Dendritic cell treated with granulocyte-macrophage colony-stimulating factor and Interleukin-4, amounts not matched to agents 40 ng/mL and 50 ng/mL, for 4 days (primary cell): ENCODE measurements around the gene NDUFA1.
A peak's percentile ranks its signal among the peaks of the same experiment; 100 is the strongest.
"Not testable (repeated sequence)": the region's sequence is repeated elsewhere in the genome, so short reads cannot be mapped to it uniquely, and the experiment has no call there.

Experiments
- H3K27ac Mint-ChIP-seq: one replicate; pipeline ENCODE4 v1.8.0; 2022; ENCODE audit warnings: mild to moderate bottlenecking, mixed read lengths
- H3K27me3 Mint-ChIP-seq: one replicate; pipeline ENCODE4 v1.8.0; 2022; ENCODE audit warnings: mild to moderate bottlenecking, mixed read lengths
- H3K36me3 Mint-ChIP-seq: one replicate; pipeline ENCODE4 v1.8.0; 2022; ENCODE audit warnings: low read depth, mixed read lengths
- H3K4me1 Mint-ChIP-seq: one replicate; pipeline ENCODE4 v1.8.0; 2022; ENCODE audit warnings: low read depth, mixed read lengths
- H3K4me3 Mint-ChIP-seq: one replicate; pipeline ENCODE4 v1.8.0; 2022; ENCODE audit warnings: mild to moderate bottlenecking, moderate library complexity, mixed read lengths
- H3K9me3 Mint-ChIP-seq: one replicate; pipeline ENCODE4 v1.8.0; 2022; ENCODE audit warnings: mixed read lengths
- intact Hi-C: fragments of 100-400 bp; cut with micrococcal nuclease; formaldehyde crosslinking; loops from one replicate; pipeline ENCODE4 v1.15.0; 2022

NDUFA1 gene

DNA sequence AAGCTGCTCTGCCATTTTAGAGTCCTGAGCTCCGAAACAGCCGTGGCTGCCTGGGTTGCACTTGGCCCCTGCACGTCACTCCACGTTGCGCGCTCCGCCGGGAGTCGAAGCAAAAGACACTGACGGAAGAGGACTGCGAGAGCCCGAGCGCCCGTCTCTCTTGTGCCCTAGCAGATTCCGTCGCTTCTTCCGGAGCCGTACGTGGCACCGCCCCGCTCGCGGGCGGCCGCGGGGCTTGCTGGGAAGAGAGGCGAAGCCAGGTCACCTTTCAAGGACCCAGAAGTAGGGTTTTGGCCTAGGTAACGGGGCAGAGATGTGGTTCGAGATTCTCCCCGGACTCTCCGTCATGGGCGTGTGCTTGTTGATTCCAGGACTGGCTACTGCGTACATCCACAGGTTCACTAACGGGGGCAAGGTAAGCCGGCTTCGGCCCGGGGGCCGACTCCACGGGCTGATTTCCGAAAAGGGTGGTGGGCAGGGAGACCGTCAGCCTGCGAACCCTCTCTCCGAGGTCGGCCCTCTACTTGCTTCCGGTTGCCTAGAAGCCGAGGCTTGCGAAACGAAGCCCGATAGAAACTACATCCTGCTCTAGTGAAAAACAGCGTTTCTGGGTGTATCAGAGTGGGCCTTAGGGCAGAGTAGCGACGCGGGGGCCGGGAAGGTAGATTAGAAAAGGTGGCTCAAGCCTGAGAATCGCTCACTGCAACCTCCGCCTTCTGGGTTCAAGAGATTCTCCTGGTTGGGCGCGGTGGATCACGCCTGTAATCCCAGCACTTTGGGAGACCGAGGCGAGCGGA lies at the start of gene NDUFA1, which contains the start of gene RNF113A:
NDUFA1 (plus strand) TSS at position 234 of the 797 bp plus-strand sequence; CDS start at position 314, 80 bp downstream.
RNF113A (minus strand) TSS at position 135 of the 797 bp plus-strand sequence; CDS start at position 15, 120 bp downstream.
- Mint-ChIP-seq H3K4me3 (peak within 1 kb of the TSS; percentile 94), H3K9me3 (no peaks in the 10 kb centered on the region), H3K4me1 (peaks cover 12% of the 10 kb centered on the region), H3K36me3 (peaks cover 18% of the 10 kb centered on the region), H3K27me3 (no peaks in the 10 kb centered on the region), H3K27ac (peak within 1 kb of the TSS; percentile 98)
- intact Hi-C loops = loop anchor here (2.0 to 10.0 kb wide), 3 partner anchors 19 to 79 kb away; partner anchors contain the start of genes NKAP and UPF3B

- H3K4me3 Mint-ChIP-seq, intact Hi-C loops, H3K27me3 Mint-ChIP-seq, H3K27ac Mint-ChIP-seq, H3K9me3 Mint-ChIP-seq, H3K36me3 Mint-ChIP-seq, H3K4me1 Mint-ChIP-seq: not testable (repeated sequence)
Observed at GRCh38 chrX:119824221-119824620, 47.4 kb upstream of the NDUFA1 start.

DNA sequence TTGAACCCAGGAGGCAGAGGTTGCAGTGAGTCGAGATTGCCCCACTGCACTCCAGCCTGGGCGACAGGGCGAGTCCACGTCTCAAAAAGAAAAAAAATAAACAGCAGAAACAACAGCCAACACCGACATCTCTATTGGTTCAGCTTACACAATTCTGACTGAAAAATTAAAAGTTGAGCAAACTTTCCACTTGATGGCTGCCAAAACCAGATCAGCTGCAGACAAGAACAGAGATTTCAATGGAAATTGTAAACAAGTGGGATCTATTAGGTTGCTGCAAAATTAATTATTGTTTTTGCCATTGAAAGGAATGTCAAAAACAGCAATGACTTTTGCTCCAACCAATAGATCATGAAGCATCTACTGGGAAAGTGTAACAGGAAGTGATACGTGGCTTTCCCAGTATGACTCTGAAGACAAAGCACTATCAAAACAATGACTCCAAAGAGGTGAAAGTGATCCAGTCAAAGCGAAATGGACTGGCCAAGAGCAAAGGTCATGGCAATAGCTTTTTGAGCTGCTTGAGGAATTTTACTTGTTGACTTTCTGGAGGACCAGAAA lies 45.2 kb upstream of the NDUFA1 start:
- no peak overlapping the region for H3K4me3 Mint-ChIP-seq
- H3K4me1 Mint-ChIP-seq = peaks cover 6% of the 10 kb centered on the region
- no peak overlapping the region for H3K27ac Mint-ChIP-seq
- peaks cover 25% of the 10 kb centered on the region for H3K36me3 Mint-ChIP-seq
- no peaks in the 10 kb centered on the region for H3K27me3 Mint-ChIP-seq
- intact Hi-C loops = no loop called here
- H3K9me3 Mint-ChIP-seq = no peaks in the 10 kb centered on the region

GRCh38 chrX:119828446-119828845 lies 43.2 kb upstream of the NDUFA1 start:
- H3K4me1 Mint-ChIP-seq = peaks cover 12% of the 10 kb centered on the region
- no peak overlapping the region for H3K27ac Mint-ChIP-seq
- H3K36me3 Mint-ChIP-seq = peaks cover 31% of the 10 kb centered on the region
- intact Hi-C loops = no loop called here
- no peaks in the 10 kb centered on the region for H3K9me3 Mint-ChIP-seq
- no peak overlapping the region for H3K4me3 Mint-ChIP-seq
- H3K27me3 Mint-ChIP-seq = no peaks in the 10 kb centered on the region

- H3K36me3 Mint-ChIP-seq = peaks cover 80% of the 10 kb centered on the region
- H3K4me1 Mint-ChIP-seq = peaks cover 6% of the 10 kb centered on the region
- no peaks in the 10 kb centered on the region for H3K9me3 Mint-ChIP-seq
- H3K27me3 Mint-ChIP-seq = no peaks in the 10 kb centered on the region
- intact Hi-C loops = no loop called here
- no peak overlapping the region for H3K4me3 Mint-ChIP-seq
- H3K27ac Mint-ChIP-seq = no peak overlapping the region
Observed at GRCh38 chrX:119833905-119834304, 37.7 kb upstream of the NDUFA1 start.

GRCh38 chrX:119852382-119853353 lies 19.0 kb upstream of the NDUFA1 start, which contains the start of gene UPF3B:
UPF3B (minus strand) TSS chrX:119852963; CDS start chrX:119852928, 35 bp downstream.
- Mint-ChIP-seq H3K4me1 (peaks cover 6% of the 10 kb centered on the region), H3K27ac (peak within 1 kb of the TSS; percentile 92), H3K9me3 (no peaks in the 10 kb centered on the region), H3K36me3 (peaks cover 42% of the 10 kb centered on the region), H3K4me3 (peak within 1 kb of the TSS; percentile 93), H3K27me3 (no peaks in the 10 kb centered on the region)
- intact Hi-C loops = loop anchor here (2.0 kb wide), 1 partner anchor 18 kb away; the partner anchor contains the start of genes NDUFA1 and RNF113A

GRCh38 chrX:119853444-119853843 lies 18.2 kb upstream of the NDUFA1 start:
- Mint-ChIP-seq H3K4me1 (peaks cover 6% of the 10 kb centered on the region), H3K36me3 (peaks cover 38% of the 10 kb centered on the region), H3K4me3 (no peak overlapping the region), H3K27ac (peak overlapping the region; percentile 92), H3K9me3 (no peaks in the 10 kb centered on the region), H3K27me3 (no peaks in the 10 kb centered on the region)
- intact Hi-C loops = loop anchor here (2.0 kb wide), 1 partner anchor 17 kb away; the partner anchor contains the start of genes NDUFA1 and RNF113A

DNA sequence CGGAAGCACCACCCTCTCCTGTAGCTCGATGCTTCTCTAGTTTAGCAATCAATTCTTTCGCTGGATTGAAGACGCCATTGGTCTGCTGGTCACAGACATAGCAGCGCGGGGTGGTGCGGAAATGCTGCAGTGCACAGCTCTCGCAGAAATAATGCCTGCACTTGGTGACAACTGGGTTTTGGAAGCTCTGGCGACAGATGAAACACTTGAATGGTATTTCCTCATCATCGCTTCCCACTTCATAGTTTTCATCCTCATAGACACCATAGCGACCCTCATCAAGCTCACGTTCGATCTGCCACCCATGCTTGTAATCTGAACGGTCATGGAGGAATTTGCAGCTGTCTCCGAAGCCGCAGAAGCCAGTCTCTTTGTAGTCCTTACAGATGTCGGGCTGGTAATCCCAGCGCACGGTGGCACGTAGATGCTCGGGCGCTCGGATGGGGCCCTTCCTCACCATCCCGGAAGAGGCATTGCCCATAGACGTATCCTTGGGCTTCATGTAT lies 953 bp upstream of the NDUFA1 start:
- peak overlapping the region; percentile 98 for H3K27ac Mint-ChIP-seq
- H3K36me3 Mint-ChIP-seq = peaks cover 11% of the 10 kb centered on the region
- intact Hi-C loops = loop anchor here (2.0 to 10.0 kb wide), 3 partner anchors 18 to 78 kb away; partner anchors contain the start of genes NKAP and UPF3B
- peak overlapping the region; percentile 94 for H3K4me3 Mint-ChIP-seq
- H3K9me3 Mint-ChIP-seq = no peaks in the 10 kb centered on the region
- H3K27me3 Mint-ChIP-seq = no peaks in the 10 kb centered on the region
- H3K4me1 Mint-ChIP-seq = peaks cover 12% of the 10 kb centered on the region

DNA sequence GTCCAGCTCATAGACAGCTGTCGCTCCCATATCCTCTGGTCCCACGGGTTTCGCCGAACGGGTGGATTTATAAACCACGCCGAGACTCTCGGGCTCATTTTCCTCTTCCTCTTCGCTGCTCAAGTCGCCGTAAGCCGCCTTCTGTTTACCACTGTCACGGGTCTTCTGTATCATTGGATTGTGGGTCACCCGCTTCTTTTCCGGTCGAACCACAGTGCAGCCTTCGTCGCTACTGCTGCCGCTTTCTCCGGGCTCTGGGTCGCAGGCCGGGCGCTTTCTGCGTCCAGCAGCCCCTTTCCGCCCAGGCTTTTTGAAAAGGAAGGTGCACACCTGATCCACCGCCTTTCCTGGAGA lies 410 bp upstream of the NDUFA1 start:
- Mint-ChIP-seq H3K27me3 (no peaks in the 10 kb centered on the region), H3K9me3 (no peaks in the 10 kb centered on the region), H3K27ac (peak overlapping the region; percentile 98), H3K36me3 (peaks cover 16% of the 10 kb centered on the region), H3K4me3 (peak overlapping the region; percentile 94), H3K4me1 (peaks cover 12% of the 10 kb centered on the region)
- intact Hi-C loops = loop anchor here (2.0 to 10.0 kb wide), 3 partner anchors 18 to 78 kb away; partner anchors contain the start of genes NKAP and UPF3B

GRCh38 chrX:119878740-119879139 lies 7.1 kb downstream of the NDUFA1 start:
- Mint-ChIP-seq H3K27ac (no peak overlapping the region), H3K36me3 (peaks cover 23% of the 10 kb centered on the region), H3K9me3 (no peaks in the 10 kb centered on the region), H3K27me3 (no peaks in the 10 kb centered on the region), H3K4me1 (peaks cover 7% of the 10 kb centered on the region), H3K4me3 (no peak overlapping the region)
- intact Hi-C loops = loop anchor here (10.0 kb wide), 1 partner anchor 66 kb away; the partner anchor contains the start of gene NKAP

DNA sequence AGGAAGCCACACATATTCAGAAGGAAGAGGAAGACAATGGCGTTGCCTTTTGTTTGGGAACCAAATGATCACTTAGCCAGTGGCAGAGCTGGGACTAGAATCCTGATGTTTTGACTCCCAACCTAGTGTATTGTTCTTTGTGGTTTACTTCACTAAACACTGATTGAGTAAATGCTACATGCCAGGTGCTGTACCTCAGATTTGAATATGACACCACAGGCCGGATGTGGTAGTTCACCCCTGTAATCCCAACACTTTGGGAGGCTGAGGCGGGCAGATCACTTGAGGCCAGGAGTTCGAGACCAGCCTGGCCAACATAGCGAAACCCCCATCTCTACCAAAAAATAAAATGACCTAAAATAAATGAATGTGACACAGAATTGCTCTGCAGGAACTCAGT lies 8.4 kb downstream of the NDUFA1 start:
- Mint-ChIP-seq H3K27me3 (no peaks in the 10 kb centered on the region), H3K4me3 (no peak overlapping the region), H3K27ac (peak overlapping the region; percentile 23), H3K4me1 (peaks cover 7% of the 10 kb centered on the region), H3K9me3 (no peaks in the 10 kb centered on the region), H3K36me3 (peaks cover 23% of the 10 kb centered on the region)
- intact Hi-C loops = no loop called here

DNA sequence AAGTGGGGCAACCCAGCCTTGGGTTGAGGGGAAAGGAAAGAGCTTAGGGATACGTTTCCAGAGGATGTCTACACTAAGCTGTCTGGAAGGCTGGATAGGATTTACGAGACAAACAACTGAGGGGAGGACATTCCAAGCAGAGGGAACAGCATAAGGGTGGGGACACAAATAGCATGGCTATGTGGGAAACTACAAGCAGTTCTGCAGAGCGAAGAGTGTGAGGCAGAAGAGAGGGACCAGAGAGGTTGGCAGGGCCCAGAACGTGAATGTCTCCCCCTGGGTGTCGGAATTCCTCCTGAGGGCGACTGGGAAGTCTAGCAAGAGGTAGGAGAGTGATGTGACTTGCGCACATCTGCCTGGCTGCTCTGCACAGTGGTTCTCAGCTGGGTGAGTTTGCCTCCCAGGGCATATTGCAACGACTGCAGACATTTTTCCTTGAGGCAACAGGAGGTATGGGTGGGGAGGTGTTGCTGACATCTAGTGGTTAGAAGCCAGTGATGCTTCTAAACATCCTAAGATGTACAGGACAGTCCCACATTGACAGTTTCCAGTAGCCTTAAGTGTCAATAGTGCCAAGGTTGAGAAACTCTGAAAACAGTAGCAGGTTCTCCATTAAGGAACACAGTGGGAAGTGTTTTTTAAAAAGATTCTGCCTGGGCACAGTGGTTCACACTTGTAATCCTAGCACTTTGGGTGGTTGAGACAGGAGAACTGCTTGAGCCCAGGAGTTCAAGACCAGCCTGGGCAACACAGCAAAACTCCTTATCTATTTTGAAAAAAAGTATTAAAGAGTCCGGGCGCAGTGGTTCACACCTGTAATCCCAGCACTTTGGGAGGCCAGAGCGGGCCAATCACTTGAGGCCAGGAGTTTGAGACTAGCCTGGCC lies 9.2 kb downstream of the NDUFA1 start:
- intact Hi-C loops = no loop called here
- H3K4me1 Mint-ChIP-seq = peaks cover 7% of the 10 kb centered on the region
- H3K27ac Mint-ChIP-seq = peak overlapping the region; percentile 23
- H3K36me3 Mint-ChIP-seq = peaks cover 22% of the 10 kb centered on the region
- H3K4me3 Mint-ChIP-seq = no peak overlapping the region
- no peaks in the 10 kb centered on the region for H3K9me3 Mint-ChIP-seq
- no peaks in the 10 kb centered on the region for H3K27me3 Mint-ChIP-seq
